GM13977 (cell line): Measurements from ENCODE around the gene SLC9A4.
"Not testable (repeated sequence)": the region's sequence is repeated elsewhere in the genome, so short reads cannot be mapped to it uniquely, and the experiment has no call there.

ENCODE experiments used
- DNase-seq: peaks from one replicate; pipeline ENCODE4 v3.0.0; 2012; ENCODE audit warnings: low spot score
- in situ Hi-C: fragments of 300-500 bp; cut with MboI; formaldehyde crosslinking; loops from one replicate; pipeline ENCODE4 v1.12.0; 2022; ENCODE audit warnings: low sequenced_read_pairs, low pct_unique_long_range_greater_than_20kb, mixed read lengths, inconsistent platforms; ENCODE audit not compliant: unreplicated experiment
- TF ChIP-seq, protein P1 (sequence below): IDR thresholded peaks from 2 replicates; pipeline ENCODE4 v1.5.1; 2012; ENCODE audit warnings: mild to moderate bottlenecking, control low read depth; ENCODE audit not compliant: insufficient read depth; ENCODE audit errors: extremely low read depth, missing control alignments

Gene SLC9A4

DNA sequence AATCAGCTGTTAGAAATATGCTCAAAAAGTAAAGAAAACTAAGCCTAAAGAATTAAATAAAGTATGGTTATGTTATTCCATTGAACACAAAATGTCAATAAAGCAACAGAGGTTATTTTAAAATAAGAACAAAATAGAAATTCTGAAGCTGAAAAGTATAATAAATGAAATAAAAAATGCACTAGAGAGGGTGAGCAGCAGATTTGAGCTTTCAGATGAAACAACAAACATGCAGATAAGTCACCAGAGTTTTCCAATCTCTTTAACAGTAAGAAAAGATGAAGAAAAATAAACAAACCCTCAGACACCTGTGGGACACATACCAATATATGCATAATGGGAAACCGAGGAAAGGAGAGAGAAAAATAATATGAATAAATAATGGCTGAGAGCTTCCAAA lies 76.0 kb downstream of the SLC9A4 start:
- TF ChIP-seq, protein P1, sequence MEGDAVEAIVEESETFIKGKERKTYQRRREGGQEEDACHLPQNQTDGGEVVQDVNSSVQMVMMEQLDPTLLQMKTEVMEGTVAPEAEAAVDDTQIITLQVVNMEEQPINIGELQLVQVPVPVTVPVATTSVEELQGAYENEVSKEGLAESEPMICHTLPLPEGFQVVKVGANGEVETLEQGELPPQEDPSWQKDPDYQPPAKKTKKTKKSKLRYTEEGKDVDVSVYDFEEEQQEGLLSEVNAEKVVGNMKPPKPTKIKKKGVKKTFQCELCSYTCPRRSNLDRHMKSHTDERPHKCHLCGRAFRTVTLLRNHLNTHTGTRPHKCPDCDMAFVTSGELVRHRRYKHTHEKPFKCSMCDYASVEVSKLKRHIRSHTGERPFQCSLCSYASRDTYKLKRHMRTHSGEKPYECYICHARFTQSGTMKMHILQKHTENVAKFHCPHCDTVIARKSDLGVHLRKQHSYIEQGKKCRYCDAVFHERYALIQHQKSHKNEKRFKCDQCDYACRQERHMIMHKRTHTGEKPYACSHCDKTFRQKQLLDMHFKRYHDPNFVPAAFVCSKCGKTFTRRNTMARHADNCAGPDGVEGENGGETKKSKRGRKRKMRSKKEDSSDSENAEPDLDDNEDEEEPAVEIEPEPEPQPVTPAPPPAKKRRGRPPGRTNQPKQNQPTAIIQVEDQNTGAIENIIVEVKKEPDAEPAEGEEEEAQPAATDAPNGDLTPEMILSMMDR, result no peak
- no peak for DNase-seq
- in situ Hi-C loops, result no loop called here

DNA sequence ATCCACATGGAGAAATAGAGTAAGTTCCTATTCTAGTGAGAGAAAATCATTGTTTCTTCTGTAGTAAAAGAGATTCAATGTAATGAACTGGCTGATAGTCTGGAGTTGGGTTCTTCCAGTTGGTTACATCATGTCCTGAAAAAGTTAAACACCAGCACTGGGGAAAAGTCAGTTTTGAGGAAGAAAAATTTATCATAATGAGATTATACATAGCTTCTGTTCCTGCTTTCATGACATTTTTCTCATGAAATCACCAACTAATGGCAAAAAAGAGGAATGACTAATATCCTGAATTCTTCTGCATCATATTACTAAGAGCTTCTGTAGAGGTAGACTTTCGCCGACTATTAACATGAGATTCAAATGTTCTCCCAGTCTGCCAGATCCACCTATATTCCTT lies 77.1 kb downstream of the SLC9A4 start:
- in situ Hi-C loops, result no loop called here
- no peak for DNase-seq
- TF ChIP-seq, protein P1, result no peak

DNA sequence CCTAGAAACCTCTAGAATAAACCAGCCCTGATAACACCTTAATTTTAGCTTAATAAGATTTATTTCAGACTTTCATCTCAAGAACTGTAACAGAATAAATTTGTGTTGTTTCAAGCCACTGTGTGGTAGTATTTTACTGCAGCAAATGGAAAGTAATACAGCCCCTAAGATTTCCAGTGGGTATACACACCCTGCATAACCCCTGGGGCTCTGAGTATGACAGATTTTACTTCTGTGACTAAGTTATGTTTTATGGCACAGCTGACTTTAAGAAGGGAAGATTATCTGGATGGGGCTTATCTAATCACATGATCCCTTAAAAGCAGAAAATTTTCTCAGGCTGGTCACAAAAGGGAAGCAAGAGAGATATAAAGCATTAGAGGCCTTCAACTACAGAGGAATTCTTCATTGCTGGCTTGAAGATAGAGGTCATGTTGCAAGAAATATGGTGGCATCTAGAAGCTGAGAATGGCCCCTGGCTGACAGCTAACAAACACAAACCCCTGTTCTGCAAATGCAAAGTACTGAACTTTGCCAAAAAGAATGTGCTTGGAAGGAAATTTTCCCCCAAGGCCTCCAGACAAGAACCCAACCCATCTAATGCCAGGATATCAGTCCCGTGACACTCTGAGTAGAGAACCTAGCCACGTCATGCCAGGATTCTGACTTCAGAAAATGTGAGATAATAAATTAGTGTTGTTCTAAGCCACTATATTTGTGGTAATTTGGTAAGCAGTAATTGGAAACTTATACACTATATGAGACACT lies 78.5 kb downstream of the SLC9A4 start:
- DNase-seq, result no peak
- in situ Hi-C loops, result no loop called here
- TF ChIP-seq, protein P1, result no peak

DNA sequence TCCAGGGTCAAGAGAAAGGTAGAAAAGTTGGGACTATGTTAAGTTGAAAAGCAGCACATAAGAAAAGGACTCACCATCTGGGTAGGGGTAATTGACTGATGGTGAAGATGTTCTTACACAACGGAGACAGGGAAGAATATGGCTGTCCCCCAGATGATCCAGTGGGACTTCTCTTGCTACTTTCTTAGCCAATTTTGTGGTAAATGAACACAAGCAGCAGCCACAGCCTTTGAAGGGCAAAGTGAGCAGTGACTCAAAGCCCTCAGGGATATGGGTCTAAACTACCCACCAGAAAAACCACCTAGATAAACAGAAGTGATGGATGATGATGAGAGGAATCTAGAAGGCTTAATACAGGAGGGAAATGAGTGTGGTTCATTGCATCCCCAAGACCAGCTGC lies 80.6 kb downstream of the SLC9A4 start:
- DNase-seq, result no peak
- TF ChIP-seq, protein P1, result no peak
- in situ Hi-C loops, result no loop called here

DNA sequence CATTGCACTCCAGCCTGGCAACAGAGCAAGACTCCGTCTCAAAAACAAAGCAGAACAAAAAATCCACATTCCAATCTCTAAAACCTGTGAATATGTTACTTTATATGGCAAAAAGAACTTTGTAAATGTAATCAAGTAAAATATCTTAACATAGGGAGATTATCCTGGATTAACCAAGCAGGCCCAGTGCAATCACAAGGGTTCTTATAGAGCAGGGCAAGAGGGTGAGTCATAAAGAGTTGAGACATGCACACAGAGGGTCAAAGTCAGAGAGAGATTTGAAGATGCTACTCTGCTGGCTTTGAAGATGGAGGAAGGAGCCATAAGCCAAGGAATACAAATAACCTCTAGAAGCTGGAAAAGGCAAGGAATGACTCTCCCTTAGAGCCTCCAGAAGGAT lies 85.4 kb downstream of the SLC9A4 start:
- no peak for DNase-seq
- in situ Hi-C loops, result no loop called here
- TF ChIP-seq, protein P1, result no peak

DNA sequence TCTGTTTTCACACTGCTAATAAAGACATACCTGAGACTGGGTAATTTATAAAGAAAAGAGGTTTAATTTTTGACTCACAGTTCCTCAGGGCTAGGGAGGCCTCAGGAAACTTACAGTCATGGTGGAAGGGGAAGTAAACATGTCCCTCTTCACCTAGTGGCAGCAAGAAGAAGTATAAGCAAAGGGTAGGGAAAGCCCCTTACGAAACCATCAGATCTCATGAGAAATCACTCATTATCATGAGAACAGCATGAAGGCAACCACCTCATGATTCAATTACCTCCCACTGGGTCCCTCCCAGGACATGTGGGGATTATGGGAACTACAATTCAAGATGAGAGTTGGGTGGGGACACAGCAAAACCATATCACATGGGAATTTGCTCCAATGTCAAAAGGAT lies 89.5 kb downstream of the SLC9A4 start:
- in situ Hi-C loops, DNase-seq: not testable (repeated sequence)

DNA sequence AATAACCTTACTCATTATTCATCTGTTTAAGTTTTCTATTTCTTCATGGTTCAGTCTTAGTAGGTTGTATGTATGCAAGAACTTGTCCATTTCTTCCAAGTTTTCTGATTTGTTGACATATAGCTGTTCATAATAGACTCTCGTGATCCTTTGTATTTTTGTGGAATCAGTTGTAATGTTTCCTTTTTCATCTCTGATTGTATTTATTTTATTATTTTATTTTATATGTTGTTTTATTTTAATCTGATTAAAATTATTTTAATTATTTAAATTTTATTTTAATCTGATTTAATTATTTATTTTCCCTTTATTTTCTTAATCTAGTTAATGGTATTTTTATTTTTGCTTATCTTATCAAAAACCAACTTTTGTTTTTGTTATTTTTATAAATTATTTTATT lies 102.9 kb downstream of the SLC9A4 start:
- TF ChIP-seq, protein P1, result no peak
- in situ Hi-C loops, result no loop called here

More for the DNA sequence above, 102.9 kb downstream of the SLC9A4 start:
- no peak for DNase-seq
